ENCODE data around the gene MAP7D3. TPM values are rescaled to one million over a fixed set of nuclear protein-coding genes. Genes with fewer than 3 reads are reported as not detected.

Gene MAP7D3
- total and polyA plus RNA-seq, 2 of the 8 experiments (the other 6 are each of a cell fraction or from before 2014, with no cell fraction given), result 4.8 to 19.6 TPM

- no peak for TF ChIP-seq CTCF (IDR thresholded peaks at IDR 0.05; ENCODE audit: control extremely low read depth in 1 of 3, insufficient read depth in 1 of 3, low read depth in 1 of 3, low read length in 3 of 3)
Observed at GRCh38 chrX:136228839-136229207, 22.4 kb downstream of the MAP7D3 start (continued).
